Fibroblast of peridontal ligament (primary cell): ENCODE results near the gene FAM162A.
"Not testable (repeated sequence)": the region's sequence is repeated elsewhere in the genome, so short reads cannot be mapped to it uniquely, and the experiment has no call there.

Source experiments
- DNase-seq: peaks from one replicate; pipeline ENCODE4 v3.0.0-alpha.2; 2010; ENCODE audit errors: extremely low read depth

The FAM162A gene

DNA sequence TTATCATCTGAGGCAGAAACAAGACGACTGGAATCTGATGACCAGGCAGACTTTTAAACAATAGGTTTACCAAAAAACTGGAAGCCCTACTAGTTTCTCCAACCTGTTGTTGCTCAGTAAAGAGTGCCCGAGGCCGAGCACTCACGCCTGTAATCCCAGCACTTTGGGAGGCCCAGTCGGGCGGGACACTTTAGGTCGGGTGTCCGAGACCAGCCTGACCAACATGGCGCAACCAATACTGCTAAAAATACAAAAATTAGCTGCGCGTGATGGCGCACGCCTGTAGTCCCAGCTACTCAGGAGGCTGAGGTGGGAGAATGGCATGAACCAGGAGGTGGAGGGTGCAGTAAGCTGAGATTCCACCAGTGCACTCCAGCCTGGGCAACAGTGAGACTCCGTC, 33.0 kb downstream of the FAM162A start:
- DNase-seq: peak; percentile 24

DNA sequence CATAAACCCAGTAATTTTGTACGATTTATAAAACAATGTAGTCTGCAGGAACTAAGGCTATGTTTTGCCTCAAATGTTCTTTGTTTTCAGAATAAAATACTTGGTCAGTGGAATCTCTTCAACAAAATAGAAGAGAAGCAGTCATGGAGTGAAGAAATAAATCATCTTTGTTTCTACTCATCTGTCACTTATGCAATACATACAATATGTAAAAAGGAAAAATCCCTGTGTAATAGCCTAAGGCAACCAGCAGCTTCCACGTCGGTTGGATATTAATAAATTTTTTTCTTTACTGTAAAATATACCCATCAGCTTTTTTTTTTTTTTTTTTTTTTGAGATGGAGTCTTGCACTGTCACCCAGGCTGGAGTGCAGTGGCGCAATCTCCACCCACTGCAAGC, 37.1 kb downstream of the FAM162A start:
- no peak for DNase-seq

DNA sequence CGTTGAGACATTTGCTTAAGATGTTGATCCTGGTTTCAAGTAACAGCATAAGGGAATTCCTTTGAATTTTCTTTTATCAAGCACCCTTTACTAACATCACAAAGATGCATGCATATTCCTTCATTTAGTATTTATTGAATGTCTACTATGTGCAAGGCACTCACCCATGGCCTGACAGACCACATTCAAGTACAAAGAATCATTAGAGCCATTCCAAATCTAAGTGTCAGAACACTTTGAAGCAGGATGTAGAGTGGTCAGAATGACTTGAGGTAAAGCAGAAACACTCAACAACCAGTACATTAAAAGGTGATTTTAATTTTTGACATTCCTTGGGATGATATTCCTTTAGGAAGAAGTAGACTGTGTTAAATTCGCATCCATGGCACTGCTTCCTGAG, 37.9 kb downstream of the FAM162A start:
- no peak for DNase-seq

DNA sequence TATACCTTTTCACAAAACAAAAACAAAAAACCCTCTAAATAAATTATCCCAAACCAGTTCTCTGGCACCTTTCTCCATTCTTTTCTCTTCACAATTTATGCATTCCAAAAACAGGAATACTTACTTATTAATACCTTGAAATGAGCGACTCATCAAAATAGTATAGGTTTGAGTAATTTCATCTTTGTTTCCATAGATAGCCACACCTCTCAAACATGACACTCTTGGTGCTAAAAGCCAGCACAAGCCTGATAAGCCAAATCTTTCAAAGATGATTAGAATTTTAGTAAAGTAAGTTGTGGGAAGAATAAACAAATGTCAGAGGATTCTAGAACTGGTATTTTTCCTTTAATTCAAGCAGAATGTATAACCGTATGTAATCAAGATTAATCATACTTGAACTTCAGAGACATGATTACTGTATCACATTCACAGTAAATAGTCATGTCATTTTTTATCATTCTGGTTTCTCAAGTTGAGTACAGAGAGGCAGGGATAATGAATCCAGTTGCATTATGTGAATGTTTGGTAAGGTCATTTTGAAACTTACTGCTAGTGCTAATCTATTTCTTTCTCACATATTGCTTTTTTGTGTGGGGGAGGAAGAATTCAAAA, 44.0 kb downstream of the FAM162A start:
- DNase-seq: no peak

DNA sequence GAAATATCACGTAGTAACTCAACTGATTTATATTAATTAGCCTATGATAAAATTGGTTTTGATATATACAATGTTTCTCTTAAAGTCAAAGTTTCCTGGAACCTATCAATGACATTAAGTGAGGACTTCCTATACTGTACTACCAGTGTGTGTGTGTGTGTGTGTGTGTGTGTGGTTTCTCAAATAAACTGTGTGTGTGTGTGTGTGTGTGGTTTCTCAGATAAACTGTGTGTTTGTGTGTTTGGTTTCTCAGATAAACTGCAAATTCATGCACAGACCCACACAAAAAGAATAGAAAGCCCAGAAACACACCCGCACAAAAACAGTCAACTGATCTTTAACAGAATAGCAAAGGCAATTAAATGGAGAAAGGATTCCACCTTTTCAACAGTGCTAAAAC, 46.4 kb downstream of the FAM162A start:
- no peak for DNase-seq

DNA sequence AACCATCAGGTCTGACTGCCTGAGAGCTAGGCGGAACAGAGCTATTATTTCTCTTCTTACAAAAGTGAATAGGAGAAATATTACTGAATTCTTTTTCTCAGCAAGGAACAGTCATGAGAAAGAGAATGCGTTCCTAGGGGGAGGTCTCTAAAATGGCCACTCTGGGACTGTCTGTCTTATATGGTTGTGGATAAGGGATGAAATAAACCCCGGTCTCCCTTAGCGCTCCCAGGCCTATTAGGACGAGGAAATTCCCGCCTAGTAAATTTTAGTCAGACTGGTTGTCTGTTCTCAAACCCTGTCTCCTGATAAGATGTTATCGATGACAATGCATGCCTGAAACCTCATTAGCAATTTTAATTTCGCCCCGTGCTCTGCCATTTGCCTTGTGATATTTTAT, 52.0 kb downstream of the FAM162A start:
- no peak for DNase-seq

DNA sequence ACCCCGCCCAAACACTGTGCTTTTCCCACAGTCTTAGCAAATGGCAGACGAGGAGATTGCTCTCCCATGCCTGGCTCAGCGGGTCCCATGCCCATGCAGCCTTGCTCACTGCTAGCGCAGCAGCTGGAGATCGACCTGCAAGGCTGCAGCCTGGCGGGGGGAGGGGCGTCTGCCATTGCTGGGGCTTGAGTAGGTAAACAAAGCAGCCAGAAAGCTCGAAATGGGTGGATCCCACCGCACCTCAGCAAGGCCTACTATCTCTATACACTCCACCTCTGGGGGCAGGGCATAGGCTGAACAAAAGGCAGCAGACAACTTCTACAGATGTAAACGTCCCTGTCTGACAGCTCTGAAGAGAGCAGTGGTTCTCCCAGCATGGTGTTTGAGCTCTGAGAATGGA, 59.1 kb downstream of the FAM162A start:
- DNase-seq: no peak

DNA sequence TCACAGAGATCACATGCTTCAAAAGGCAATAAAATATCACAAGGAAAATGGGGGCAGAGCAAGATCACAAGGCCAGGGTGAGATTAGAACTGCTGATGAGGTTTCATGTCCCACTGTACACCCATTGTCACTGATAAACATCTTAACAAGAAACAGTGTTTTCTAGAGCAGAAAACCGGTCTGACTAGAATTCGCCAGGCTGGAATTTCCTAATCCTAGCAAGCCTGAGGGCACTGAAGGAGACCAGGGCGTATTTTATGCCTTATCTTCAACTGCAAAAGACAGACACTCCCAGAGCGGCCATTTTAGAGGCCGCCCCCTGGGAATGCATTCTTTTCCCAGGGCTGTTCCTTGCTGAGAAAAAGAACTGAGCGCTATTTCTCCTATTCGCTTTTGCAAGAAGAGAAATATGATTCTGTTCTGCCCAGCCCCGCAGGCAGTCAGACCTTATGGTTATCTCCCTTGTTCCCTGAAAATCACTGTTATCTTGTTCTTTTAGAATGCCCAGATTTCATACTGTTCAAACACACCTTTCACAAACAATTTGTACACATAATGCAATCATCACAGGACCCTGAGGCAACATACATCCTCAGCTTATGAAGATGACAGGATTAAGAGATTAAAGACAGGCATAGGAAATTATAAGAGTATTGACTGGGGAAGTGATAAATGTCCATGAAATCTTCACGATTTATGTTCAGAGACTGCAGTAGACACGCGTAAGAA, 59.9 kb downstream of the FAM162A start:
- DNase-seq: not testable (repeated sequence)

DNA sequence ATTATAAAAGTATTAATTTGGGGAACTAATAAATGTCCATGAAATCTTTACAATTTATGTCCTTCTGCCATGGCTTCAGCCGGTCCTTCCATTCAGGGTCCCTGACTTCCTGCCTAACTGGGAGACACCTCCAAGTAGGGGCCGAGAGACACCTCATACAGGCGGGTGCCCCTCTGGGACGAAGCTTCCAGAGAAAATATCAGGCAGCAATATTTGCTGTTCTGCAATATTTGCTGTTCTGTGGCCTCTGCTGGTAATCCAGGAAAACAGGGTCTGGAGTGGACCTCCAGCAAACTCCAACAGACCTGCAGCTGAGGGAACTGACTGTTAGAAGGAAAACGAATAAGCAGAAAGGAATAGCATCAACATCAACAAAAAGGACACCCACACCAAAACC, 60.5 kb downstream of the FAM162A start:
- not testable (repeated sequence) for DNase-seq

DNA sequence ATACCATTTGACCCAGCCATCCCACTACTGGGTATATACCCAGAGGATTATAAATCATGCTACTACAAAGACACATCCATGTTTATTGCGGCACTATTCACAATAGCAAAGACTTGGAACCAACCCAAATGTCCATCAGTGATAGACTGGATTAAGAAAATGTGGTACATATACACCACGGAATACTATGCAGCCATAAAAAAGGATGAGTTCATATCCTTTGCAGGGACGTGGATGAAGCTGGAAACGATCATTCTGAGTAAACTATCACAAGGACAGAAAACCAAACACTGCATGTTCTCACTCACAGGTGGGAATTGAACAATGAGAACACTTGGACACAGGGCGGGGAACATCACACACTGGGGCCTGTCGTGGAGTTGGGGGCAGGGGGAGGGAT, 64.2 kb downstream of the FAM162A start:
- DNase-seq: not testable (repeated sequence)

DNA sequence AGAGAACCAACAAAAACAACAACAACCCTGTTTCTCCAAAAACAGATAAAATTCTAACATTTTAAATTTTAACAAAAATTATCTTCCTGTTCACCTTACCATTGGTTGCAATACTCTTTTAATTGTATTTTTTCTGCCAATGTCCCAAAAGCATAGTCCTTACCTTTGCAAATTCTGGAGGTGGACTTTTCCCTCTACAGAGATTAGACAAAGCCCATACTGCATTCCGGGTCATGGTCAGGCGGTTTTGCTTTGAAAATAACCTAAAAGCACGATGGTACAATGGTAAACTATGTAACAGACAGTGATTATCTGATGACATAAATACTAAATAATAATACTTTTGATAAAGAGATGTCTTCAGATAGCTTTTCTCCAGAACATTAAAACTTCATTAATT, 67.4 kb downstream of the FAM162A start:
- DNase-seq: no peak

DNA sequence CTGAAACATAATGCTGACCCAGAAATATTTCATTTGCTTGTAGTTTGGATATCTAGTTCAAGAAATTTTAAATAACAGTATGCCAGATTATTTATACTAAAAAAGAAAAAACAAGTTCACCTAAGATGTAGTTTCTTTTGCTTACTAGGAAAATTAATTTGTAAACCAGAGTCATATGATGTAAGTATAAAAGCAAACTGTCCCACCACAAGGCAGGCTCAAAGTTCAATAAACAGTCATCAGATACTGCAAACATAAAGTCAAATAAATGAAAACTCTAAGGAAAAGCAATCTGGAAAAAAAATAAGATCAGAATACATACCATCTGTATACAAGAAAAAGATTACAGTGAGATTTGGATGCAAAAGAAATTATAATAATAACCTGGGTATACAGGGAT, 72.1 kb downstream of the FAM162A start:
- DNase-seq: no peak

DNA sequence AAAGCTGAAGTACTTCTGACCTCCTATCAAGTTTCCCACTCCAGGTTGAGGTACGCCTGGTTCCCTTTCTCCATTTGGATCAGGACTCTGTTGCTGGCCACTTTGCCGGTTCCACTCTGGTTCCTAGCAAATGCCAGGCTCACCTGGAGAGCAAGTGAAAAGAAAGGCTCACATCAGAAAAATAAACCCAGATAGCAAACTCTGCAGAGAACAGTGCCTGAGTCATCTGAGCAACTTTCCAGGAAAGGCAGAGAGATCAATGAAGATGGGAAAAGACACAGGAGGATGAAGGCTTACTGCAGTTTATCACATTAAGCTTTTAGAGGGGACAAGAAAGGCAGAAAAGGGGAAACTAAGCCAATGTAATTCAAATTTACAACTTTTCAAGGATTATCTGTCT, 73.7 kb downstream of the FAM162A start:
- no peak for DNase-seq

DNA sequence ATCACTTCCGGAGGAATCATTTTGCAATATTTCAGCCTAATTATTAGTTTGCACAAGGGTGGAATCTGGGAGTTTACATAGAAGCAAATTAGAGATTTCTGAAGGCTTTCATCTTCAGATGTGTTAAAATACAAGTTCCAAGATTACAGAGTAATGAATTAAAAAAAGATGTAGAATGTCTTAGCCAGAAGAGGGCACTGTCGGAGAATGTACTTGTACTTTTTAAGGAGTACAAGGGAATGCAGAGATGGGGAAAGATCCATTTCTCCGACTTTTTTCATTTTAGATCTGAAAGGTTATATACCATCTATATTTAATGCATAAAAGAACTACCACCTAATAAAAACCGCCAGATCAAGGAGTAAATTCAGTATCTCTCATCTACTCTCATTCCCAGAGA, 75.0 kb downstream of the FAM162A start:
- DNase-seq: peak; percentile 85

DNA sequence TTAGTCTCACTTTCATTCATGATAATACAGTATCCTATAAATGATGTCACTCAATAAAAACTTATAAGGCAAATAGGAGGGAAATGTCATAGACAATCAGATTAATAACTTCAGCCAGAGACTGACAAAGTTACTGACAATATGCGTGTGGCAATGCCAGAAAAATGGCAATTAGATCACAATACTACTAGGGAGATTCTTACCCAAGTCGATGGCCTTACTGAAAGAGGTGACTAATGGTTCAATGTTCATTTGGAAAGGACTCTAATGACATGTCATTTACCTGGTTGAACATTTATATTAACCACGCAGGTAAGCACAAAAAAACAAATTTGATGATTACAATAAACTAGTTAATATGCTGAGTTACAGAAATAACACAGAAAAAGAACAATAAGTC, 77.8 kb downstream of the FAM162A start:
- no peak for DNase-seq
